ENCODE results near the gene OVCA2.

The OVCA2 gene

DNA sequence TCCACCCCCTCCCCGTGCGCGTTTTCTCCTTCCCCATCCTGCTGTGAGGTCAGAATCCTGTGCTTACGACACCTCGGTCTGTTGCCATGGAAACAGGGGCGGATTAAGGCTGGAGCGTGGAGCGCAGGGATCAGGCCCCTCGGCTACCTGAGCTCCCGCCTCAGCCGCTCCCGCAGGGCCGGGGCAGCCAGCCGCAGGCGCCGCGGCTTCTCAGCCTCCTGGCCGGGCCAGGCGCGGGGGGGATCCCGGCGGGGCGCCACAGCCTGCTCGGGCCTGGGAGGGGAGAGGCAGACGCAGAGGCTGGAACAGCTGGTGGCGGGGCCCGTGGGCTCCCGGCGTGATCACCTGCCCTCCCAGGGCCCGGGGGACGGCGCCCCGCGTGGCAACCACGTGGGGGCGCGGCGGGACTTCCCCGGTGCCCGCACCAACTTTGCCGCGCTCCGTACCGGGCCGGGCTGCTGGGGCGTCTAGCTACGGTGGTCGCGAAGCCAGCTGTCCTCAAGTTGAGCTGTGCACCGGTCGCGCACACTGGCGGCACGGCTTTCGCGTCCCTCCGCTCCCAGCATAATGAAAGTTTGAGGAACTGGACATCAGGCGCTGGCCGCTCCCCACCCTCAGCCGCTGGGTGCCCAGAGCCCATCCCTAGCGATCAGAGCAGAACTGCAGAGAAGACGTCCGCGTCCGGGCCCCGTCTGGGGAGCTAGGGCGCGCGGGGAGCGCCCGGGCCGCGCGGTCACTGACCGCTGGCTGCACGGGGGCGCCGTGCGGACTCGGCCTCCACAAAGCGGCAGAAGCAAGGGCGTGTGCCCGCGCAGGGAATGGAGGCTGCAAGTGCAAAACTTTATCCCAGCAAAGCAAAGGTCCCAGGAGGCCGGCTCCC, 17.9 kb upstream of the OVCA2 start:
- TF ChIP-seq, protein P1, sequence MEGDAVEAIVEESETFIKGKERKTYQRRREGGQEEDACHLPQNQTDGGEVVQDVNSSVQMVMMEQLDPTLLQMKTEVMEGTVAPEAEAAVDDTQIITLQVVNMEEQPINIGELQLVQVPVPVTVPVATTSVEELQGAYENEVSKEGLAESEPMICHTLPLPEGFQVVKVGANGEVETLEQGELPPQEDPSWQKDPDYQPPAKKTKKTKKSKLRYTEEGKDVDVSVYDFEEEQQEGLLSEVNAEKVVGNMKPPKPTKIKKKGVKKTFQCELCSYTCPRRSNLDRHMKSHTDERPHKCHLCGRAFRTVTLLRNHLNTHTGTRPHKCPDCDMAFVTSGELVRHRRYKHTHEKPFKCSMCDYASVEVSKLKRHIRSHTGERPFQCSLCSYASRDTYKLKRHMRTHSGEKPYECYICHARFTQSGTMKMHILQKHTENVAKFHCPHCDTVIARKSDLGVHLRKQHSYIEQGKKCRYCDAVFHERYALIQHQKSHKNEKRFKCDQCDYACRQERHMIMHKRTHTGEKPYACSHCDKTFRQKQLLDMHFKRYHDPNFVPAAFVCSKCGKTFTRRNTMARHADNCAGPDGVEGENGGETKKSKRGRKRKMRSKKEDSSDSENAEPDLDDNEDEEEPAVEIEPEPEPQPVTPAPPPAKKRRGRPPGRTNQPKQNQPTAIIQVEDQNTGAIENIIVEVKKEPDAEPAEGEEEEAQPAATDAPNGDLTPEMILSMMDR (IDR thresholded peaks at IDR 0.05; ENCODE audit: unreplicated experiment in 3 of 3), result no peak

DNA sequence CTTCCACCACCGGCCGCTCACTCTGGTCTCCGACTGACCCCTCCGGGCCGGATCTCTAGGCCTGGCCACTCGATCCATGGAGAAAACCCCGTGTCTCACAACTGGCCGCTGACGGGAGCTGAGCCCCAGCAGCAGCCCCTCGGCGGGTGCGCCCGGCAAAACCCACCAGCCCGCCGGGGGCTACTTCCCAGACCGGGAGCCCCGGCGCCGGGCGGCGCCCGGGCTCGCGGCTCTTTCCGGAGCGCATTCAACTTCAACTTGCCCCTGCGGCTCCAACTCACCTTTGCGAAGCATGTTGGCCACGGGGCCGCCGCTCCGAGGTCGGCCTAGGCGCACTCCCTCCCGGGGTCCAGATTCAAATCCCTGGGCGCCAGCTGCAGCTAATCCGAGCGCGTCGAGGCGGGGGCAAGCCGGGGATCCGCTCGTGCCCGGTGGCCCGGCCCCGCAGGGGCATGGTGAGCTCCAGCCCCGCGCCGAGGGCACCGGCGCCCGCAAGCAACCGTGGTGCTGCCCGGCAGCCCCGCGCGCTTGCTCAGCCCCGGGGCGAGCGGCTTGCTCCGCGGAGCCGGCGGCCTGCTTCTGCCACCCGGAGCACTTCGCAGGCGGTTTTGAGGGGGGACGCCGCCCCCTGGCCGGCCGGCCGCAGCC, 17.1 kb upstream of the OVCA2 start:
- peaks cover 79% of the 10 kb centered on the region for H3K27me3 Mint-ChIP-seq (ENCODE audit: low read depth)
- no peaks in the 10 kb centered on the region for H3K36me3 Mint-ChIP-seq (ENCODE audit: low read depth)
- peaks cover 3% of the 10 kb centered on the region for H3K9me3 Mint-ChIP-seq
- H3K27ac Mint-ChIP-seq, result no peak overlapping the region
- H3K4me1 Mint-ChIP-seq, result peaks cover 6% of the 10 kb centered on the region
- TF ChIP-seq, protein P1 (IDR thresholded peaks at IDR 0.05; ENCODE audit: unreplicated experiment in 3 of 3), result no peak
- H3K4me3 Mint-ChIP-seq, result peak overlapping the region; percentile 82 to 85 (median 83)

More for the DNA sequence above, 17.9 kb upstream of the OVCA2 start:
- Mint-ChIP-seq H3K36me3 (ENCODE audit: low read depth) (no peaks in the 10 kb centered on the region), H3K27ac (no peak overlapping the region), H3K4me3 (peak overlapping the region; percentile 82 to 85 (median 83)), H3K4me1 (peaks cover 6% of the 10 kb centered on the region), H3K9me3 (peaks cover 3% of the 10 kb centered on the region), H3K27me3 (ENCODE audit: low read depth) (peaks cover 84% of the 10 kb centered on the region)

DNA sequence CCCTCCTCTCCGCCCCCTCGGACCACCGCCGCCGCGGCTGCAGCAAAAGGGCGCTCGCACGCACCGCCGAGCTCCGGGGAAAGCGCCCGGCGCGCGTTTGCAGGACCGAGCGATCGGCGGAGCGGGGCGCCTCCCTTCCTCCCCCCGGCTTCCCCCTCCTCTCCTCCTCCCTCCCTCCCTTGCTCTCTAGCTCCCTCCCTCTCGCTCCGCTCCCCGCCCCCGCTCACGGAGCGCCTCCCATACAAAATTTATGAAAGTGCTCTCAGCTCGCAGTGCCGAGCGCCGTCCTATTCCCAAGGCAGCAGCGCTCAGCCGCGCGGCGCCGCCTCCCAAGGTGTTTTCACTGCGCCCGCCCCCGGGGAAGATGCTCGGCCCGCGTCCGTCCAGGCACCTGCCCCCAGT, 16.6 kb upstream of the OVCA2 start, which contains the start of gene RTN4RL1:
Gene RTN4RL1, minus strand, starts transcription at position 115 of the 402 bp plus-strand sequence. CDS start 469 bp downstream, outside the sequence.
- TF ChIP-seq, protein P1 (IDR thresholded peaks at IDR 0.05; ENCODE audit: unreplicated experiment in 3 of 3), result no peak
- peaks cover 74% of the 10 kb centered on the region for H3K27me3 Mint-ChIP-seq (ENCODE audit: low read depth)
- peak within 1 kb of the TSS in 2 of 3 experiments; percentile 3 to 74 for H3K27ac Mint-ChIP-seq
- H3K9me3 Mint-ChIP-seq, result peaks cover 3% of the 10 kb centered on the region
- peaks cover 6% of the 10 kb centered on the region for H3K4me1 Mint-ChIP-seq
- H3K36me3 Mint-ChIP-seq (ENCODE audit: low read depth), result no peaks in the 10 kb centered on the region
- H3K4me3 Mint-ChIP-seq, result peak within 1 kb of the TSS; percentile 82 to 85 (median 83)

DNA sequence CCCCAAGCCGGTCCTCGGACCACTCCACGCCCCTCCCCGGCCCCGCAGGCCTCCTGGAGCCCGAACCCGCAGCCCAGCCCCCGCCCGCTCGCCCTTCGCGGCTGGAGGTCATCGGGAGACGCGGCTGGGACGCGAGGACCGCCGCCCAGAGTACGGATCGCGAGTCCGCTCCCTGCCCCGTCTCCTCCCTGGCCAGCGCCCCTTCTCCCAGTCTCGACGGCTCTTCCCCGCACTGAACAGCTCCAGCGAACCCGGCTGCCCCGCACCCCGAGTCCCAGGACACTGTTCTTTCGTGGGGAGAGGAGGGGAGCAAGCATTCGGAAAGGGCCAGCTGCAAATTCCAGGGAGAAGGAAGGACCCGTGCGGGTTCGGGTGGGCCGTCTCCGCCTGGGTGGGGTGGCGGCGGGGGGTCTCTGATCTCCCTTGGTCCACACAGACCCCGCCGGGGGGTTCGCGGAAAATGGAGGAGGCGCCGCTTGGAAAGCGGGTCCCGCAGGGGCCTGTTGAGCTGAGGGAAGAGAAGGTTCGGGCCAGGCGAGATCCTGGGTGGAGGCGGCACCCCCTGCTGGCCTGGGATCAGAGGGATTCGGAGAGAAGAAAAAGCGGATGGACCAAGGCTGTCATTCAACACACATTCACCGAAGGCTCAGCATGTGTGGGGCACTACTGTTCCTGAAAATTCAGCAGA, 16.1 kb upstream of the OVCA2 start:
- Mint-ChIP-seq H3K4me1 (peaks cover 12% of the 10 kb centered on the region), H3K27me3 (ENCODE audit: low read depth) (peaks cover 68% of the 10 kb centered on the region), H3K27ac (peak overlapping the region in 2 of 3 experiments; percentile 3 to 74), H3K9me3 (peaks cover 3% of the 10 kb centered on the region), H3K36me3 (ENCODE audit: low read depth) (no peaks in the 10 kb centered on the region), H3K4me3 (peak overlapping the region; percentile 81 to 82 (median 82))
- TF ChIP-seq, protein P1 (IDR thresholded peaks at IDR 0.05; ENCODE audit: unreplicated experiment in 3 of 3), result peak; percentile 70 to 77 (median 72)

DNA sequence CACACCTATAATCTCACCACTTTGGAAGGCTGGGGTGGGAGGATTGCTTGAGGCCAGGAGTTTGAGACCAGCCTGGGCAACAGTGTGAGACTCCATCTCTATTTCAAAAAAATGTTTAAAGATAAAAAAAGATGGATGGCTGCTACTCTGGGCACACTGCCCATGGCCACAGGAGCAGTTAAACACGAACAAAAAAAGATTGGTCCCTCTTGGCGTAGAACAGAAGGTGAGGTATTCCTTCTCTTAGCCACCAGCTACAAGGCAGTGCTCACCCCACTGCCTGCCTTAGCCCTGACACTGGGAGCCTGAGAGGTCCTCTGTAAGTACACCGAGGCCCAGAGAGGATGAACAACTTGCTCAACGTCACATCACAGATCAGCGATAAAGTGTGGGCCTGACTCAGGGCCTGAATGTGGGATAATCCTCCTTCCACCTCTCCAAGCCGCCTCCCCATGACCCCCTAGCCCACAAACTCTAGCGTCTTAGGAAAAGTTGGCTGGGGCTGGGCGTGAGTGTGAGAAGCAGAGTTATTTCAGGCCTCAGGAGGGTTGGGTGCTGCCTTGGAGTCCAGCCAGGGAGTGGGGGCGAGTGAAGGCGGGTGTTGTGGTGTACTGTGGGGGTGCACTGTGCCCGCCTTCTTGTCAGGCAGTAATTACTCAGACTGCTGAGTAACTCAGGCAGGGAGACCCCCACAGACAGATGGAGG, 14.1 kb upstream of the OVCA2 start:
- H3K4me3 Mint-ChIP-seq, result peak overlapping the region; percentile 57 to 69 (median 60)
- TF ChIP-seq, protein P1 (IDR thresholded peaks at IDR 0.05; ENCODE audit: unreplicated experiment in 3 of 3), result no peak
- peaks cover 15% of the 10 kb centered on the region for H3K4me1 Mint-ChIP-seq
- no peak overlapping the region for H3K27ac Mint-ChIP-seq
- H3K9me3 Mint-ChIP-seq, result peaks cover 3% of the 10 kb centered on the region
- H3K27me3 Mint-ChIP-seq (ENCODE audit: low read depth), result peaks cover 54% of the 10 kb centered on the region
- H3K36me3 Mint-ChIP-seq (ENCODE audit: low read depth), result no peaks in the 10 kb centered on the region
